NCI-H187 treated with DMSO at 0.1 percent for 48 hours (cell line): ENCODE results near the gene HSD17B11.
"Not testable (repeated sequence)": the region's sequence is repeated elsewhere in the genome, so short reads cannot be mapped to it uniquely, and the experiment has no call there.

Experiments
- DNase-seq: peaks from one replicate; lab custom pipeline; 2025; lab: John Stamatoyannopoulos, UW

Gene HSD17B11

DNA sequence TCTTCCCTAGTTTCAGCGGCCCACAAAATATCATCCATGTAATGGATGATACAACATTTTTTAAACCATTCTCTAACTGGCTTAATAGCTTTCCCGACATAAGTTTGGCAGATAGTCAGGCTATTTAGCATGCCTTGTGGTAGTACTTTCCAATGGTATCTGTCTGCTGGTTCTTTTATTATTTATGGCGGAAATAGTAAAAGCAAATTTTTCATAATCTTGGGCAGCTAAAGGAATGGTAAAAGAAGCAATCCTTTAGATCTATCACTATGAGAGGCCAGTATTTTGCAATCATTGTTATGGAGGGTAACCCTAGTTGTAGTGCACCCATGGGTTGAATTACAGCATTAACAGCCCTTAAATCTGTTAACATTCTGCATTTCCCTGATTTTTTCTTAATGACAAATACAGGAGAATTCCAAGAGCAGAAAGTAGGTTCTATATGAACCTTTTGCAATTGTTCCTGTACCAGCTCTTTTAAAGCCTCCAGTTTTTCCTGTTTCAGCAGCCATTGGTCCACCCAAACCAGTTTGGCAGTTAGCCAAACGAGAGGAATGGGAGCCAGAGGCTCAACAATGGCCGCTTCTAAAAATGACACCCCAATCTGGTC lies 14.3 kb upstream of the HSD17B11 start:
- no peak for DNase-seq

DNA sequence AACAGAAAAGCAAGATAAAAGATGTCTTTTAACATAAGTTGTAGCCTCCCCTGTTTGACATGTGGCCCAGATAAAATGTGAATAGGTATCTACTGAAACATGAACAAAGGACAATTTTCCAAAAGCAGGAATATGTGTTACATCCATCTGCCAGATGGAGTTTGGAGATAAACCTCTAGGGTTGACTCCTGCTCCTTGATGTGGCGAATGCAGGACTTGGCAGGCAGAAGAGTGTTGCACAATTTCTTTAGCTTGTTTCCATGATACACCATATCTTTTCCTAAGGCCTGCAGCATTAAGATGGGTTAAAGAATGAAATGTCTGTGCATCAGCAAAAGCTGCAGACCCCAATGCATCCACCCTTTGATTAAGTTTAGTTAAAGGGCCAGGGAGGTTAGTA lies 12.7 kb upstream of the HSD17B11 start:
- not testable (repeated sequence) for DNase-seq

GRCh38 chr4:87399954-87400353 lies 9.0 kb upstream of the HSD17B11 start:
- no peak for DNase-seq

DNA sequence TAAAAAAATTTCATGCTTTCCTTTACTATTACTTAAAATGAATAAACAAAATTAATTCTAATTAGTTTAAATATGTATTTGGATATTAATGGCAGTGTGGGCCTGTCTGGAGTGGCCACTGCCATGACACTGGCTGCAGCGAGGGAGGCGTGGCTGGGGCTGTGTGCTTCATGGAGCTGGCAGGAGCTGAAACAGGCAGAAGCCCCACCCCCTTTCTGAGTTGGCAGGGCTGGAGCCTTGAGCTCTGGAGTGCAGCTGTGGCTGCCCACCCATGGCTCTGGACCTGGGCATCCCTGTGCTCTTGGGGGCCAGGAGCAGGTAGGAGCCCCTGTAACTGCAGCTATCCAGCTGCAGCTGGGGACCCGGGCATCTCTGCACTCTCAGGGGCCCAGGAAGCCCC lies 8.2 kb upstream of the HSD17B11 start:
- no peak for DNase-seq

DNA sequence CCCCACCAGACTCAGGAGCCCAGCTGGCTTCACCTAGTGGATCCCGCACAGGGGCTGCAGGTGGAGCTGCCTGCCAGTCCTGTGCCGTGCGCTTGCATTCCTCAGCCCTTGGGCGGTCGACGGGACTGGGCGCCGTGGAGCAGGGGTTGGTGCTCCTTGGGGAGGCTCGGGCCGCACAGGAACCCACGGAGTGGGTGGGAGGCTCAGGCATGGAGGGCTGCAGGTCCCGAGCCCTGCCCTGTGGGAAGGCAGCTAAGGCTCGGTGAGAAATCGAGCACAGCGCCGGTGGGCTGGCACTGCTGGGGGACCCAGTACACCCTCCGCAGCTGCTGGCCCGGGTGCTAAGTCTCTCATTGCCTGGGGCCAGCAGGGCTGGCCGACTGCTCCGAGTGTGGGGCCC lies 4.9 kb upstream of the HSD17B11 start:
- DNase-seq: not testable (repeated sequence)

- not testable (repeated sequence) for DNase-seq
Observed at GRCh38 chr4:87395073-87395472, 4.1 kb upstream of the HSD17B11 start.

DNA sequence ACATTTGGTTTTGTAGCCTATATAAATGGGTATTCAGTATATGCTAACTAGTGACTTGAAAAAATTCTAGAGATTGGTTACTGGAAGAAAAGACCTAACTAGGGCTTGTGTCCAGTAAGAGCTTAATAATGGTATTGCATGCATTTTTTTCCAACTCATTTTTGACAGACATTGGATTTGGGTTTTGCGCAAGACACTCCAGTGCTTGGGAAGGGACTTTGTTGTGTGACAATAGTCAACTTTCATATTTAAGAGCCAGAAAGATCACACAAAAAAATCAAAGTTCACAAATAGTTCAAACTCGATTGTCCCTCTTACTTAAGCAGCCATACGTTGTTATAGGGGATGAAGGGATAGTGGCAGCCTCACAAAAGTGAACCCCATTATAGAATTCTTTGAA lies 1.2 kb upstream of the HSD17B11 start:
- no peak for DNase-seq

DNA sequence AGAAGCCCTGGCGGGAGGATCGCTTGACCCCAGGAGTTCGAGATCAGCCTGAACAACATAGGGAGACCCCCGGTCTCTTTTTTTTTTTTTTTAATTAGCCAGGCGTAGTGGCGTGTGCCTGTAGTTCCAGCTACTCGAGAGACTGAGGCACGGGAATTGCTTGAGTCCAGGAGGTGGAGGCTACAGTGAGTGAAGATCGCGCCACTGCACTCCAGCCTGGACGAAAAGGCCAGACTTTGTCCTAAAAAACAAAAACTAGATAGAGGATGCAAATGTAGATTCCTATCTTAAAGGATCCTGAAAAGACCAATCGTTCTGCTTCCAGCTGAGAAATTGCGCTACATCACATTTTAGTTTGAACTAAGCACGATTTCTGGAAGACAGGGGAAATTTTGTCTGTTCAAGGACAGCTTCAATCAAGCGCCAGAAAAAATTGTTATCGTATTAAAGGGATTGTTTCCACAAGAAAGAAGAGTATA lies 627 bp upstream of the HSD17B11 start:
- no peak for DNase-seq

DNA sequence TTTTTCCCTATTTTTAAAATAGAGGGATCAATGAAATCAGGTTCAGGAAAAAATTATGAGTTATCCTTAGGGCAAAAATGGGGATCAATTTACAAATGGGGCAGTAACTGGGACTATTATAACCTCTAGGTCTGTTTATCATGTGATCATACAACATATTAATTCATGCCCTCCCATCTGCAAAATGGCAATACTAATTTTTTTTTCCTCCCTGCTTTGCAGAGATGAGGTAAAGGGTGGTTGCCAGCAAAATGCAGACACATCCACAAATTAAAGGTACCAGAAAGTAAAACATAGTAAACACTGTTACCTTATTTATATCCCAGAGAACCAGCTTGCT lies 467 bp downstream of the HSD17B11 start:
- DNase-seq: no peak

- DNase-seq: not testable (repeated sequence)
Observed at GRCh38 chr4:87390055-87390454, 933 bp downstream of the HSD17B11 start.

DNA sequence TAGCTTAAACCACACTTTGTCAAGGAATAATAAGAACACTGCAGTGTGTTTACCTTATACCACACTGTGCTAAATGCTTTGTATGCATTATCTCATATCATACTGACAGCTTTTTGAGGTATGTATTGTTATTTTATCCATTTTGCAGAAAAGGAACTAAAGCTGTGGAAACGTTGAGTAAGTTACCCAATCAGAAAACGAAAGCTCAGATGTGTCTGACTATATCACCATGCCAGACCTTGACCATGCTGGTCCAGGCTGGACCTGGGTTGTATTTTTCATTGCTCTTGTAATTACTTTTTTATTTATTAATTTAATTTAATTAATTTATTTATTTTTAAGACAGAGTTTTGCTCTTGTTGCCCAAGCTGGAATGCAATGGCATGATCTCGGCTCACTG lies 2.1 kb downstream of the HSD17B11 start:
- DNase-seq: no peak

- no peak for DNase-seq
Observed at GRCh38 chr4:87387237-87387636, 3.8 kb downstream of the HSD17B11 start.

- not testable (repeated sequence) for DNase-seq
Observed at GRCh38 chr4:87384466-87385132, 6.4 kb downstream of the HSD17B11 start.

GRCh38 chr4:87382931-87383330 lies 8.1 kb downstream of the HSD17B11 start:
- DNase-seq: no peak

- DNase-seq: no peak
Observed at GRCh38 chr4:87382116-87382515, 8.9 kb downstream of the HSD17B11 start.

GRCh38 chr4:87377816-87378215 lies 13.2 kb downstream of the HSD17B11 start:
- DNase-seq: no peak

GRCh38 chr4:87375719-87376291 lies 15.2 kb downstream of the HSD17B11 start:
- DNase-seq: no peak

GRCh38 chr4:87370068-87370467 lies 20.9 kb downstream of the HSD17B11 start:
- DNase-seq: no peak

- no peak for DNase-seq
Observed at GRCh38 chr4:87366521-87367162, 24.3 kb downstream of the HSD17B11 start.

GRCh38 chr4:87365348-87365747 lies 25.6 kb downstream of the HSD17B11 start:
- DNase-seq: no peak

GRCh38 chr4:87363552-87363951 lies 27.4 kb downstream of the HSD17B11 start:
- no peak for DNase-seq

- no peak for DNase-seq
Observed at GRCh38 chr4:87360338-87360935, 30.6 kb downstream of the HSD17B11 start.

- no peak for DNase-seq
Observed at GRCh38 chr4:87359258-87359657, 31.7 kb downstream of the HSD17B11 start.
